AG20443 (cell line): ENCODE results near the gene EFR3B.
A peak's percentile ranks its signal among the peaks of the same experiment; 100 is the strongest.
"Not testable (repeated sequence)": the region's sequence is repeated elsewhere in the genome, so short reads cannot be mapped to it uniquely, and the experiment has no call there.

Experiments used
- DNase-seq: peaks from one replicate; pipeline ENCODE4 v3.0.0; 2012; ENCODE audit warnings: low spot score, mixed read lengths

Gene EFR3B

GRCh38 chr2:25072606-25073005 is 30.7 kb downstream of the EFR3B start:
- no peak for DNase-seq

GRCh38 chr2:25073025-25073424 is 31.1 kb downstream of the EFR3B start:
- DNase-seq: no peak

- DNase-seq: no peak
These were observed 32.0 kb downstream of the EFR3B start for GRCh38 chr2:25073914-25074313.

GRCh38 chr2:25074826-25075225 is 33.0 kb downstream of the EFR3B start:
- no peak for DNase-seq

- no peak for DNase-seq
These were observed 34.9 kb downstream of the EFR3B start for GRCh38 chr2:25076749-25077148.

- no peak for DNase-seq
These were observed 35.9 kb downstream of the EFR3B start for GRCh38 chr2:25077789-25078169.

- DNase-seq: peak; percentile 63
These were observed 36.5 kb downstream of the EFR3B start for GRCh38 chr2:25078170-25079049.

- no peak for DNase-seq
These were observed 37.3 kb downstream of the EFR3B start for GRCh38 chr2:25079050-25079635.

GRCh38 chr2:25081237-25081790 is 39.4 kb downstream of the EFR3B start:
- DNase-seq: no peak

- peak; percentile 4 for DNase-seq
These were observed 40.2 kb downstream of the EFR3B start for GRCh38 chr2:25082002-25082622.

GRCh38 chr2:25085761-25086560 is 44.1 kb downstream of the EFR3B start:
- no peak for DNase-seq

GRCh38 chr2:25088817-25089516 is 47.1 kb downstream of the EFR3B start:
- no peak for DNase-seq

GRCh38 chr2:25089605-25090315 is 47.9 kb downstream of the EFR3B start:
- DNase-seq: no peak

GRCh38 chr2:25090801-25091200 is 48.9 kb downstream of the EFR3B start:
- DNase-seq: no peak

- no peak for DNase-seq
These were observed 49.4 kb downstream of the EFR3B start for GRCh38 chr2:25091265-25091664.

- DNase-seq: no peak
These were observed 56.2 kb downstream of the EFR3B start for GRCh38 chr2:25098056-25098455.

GRCh38 chr2:25098670-25099486 is 57.0 kb downstream of the EFR3B start:
- DNase-seq: no peak

- DNase-seq: not testable (repeated sequence)
These were observed 60.5 kb downstream of the EFR3B start for GRCh38 chr2:25102352-25102751.

GRCh38 chr2:25103287-25103871 is 61.5 kb downstream of the EFR3B start:
- DNase-seq: peak; percentile 91
